ENCODE measurements around the gene CFAP299.

CFAP299 gene

GRCh38 chr4:80498725-80499124 is 163.2 kb downstream of the CFAP299 start:
- no peaks in the 10 kb centered on the region for H3K9me2 ChIP-seq (replicated peaks; ENCODE audit: insufficient read depth, low read length)
- H3K4me1 ChIP-seq (ENCODE audit: low read length): no peaks in the 10 kb centered on the region
- no peak overlapping the region for H3K27ac ChIP-seq (ENCODE audit: low read length)
- H3K4me3 ChIP-seq (ENCODE audit: low read length): no peak overlapping the region
- no peaks in the 10 kb centered on the region for H4K20me1 ChIP-seq (ENCODE audit: insufficient read depth, low read length)
- H3K27me3 ChIP-seq (replicated peaks; ENCODE audit: insufficient read depth, low read length): no peaks in the 10 kb centered on the region
- H3K9ac ChIP-seq (ENCODE audit: low read length): no peak overlapping the region
- no peaks in the 10 kb centered on the region for H3F3A ChIP-seq (ENCODE audit: insufficient read depth, low read length)
- no peaks in the 10 kb centered on the region for H3K9me3 ChIP-seq (replicated peaks; ENCODE audit: insufficient read depth, low read length)
- no peaks in the 10 kb centered on the region for H3K79me2 ChIP-seq (ENCODE audit: low read length)
- DNase-seq: no peak
- no peaks in the 10 kb centered on the region for H3K36me3 ChIP-seq (replicated peaks; ENCODE audit: insufficient read depth, low read length)
- H2AFZ ChIP-seq (ENCODE audit: low read length): no peak overlapping the region
- TF ChIP-seq CTCF (IDR thresholded peaks at IDR 0.05; ENCODE audit: low read length) (no peak), EZH2 (optimal IDR thresholded peaks at IDR 0.05; ENCODE audit: low read depth, low read length) (no peak), EZH2phosphoT487 (IDR thresholded peaks at IDR 0.05; ENCODE audit: low read length) (no peak)
- no peak overlapping the region for H3K4me2 ChIP-seq (ENCODE audit: low read depth, low read length)

- no peak overlapping the region for H3K9ac ChIP-seq (ENCODE audit: low read length)
- no peaks in the 10 kb centered on the region for H3K9me3 ChIP-seq (replicated peaks; ENCODE audit: insufficient read depth, low read length)
- H3K79me2 ChIP-seq (ENCODE audit: low read length): no peaks in the 10 kb centered on the region
- H3K9me2 ChIP-seq (replicated peaks; ENCODE audit: insufficient read depth, low read length): no peaks in the 10 kb centered on the region
- TF ChIP-seq CTCF (IDR thresholded peaks at IDR 0.05; ENCODE audit: low read length) (no peak), EZH2phosphoT487 (IDR thresholded peaks at IDR 0.05; ENCODE audit: low read length) (no peak), EZH2 (optimal IDR thresholded peaks at IDR 0.05; ENCODE audit: low read depth, low read length) (no peak)
- H3K4me2 ChIP-seq (ENCODE audit: low read depth, low read length): no peak overlapping the region
- no peaks in the 10 kb centered on the region for H4K20me1 ChIP-seq (ENCODE audit: insufficient read depth, low read length)
- no peak overlapping the region for H3K27ac ChIP-seq (ENCODE audit: low read length)
- DNase-seq: no peak
- H2AFZ ChIP-seq (ENCODE audit: low read length): no peak overlapping the region
- H3K27me3 ChIP-seq (replicated peaks; ENCODE audit: insufficient read depth, low read length): no peaks in the 10 kb centered on the region
- H3K4me3 ChIP-seq (ENCODE audit: low read length): no peak overlapping the region
- H3F3A ChIP-seq (ENCODE audit: insufficient read depth, low read length): no peaks in the 10 kb centered on the region
- no peaks in the 10 kb centered on the region for H3K4me1 ChIP-seq (ENCODE audit: low read length)
- H3K36me3 ChIP-seq (replicated peaks; ENCODE audit: insufficient read depth, low read length): no peaks in the 10 kb centered on the region
Observed at GRCh38 chr4:80500613-80501012, 165.1 kb downstream of the CFAP299 start.

GRCh38 chr4:80507077-80507476 is 171.5 kb downstream of the CFAP299 start:
- Histone ChIP-seq H3K36me3 (replicated peaks; ENCODE audit: insufficient read depth, low read length) (no peaks in the 10 kb centered on the region), H2AFZ (ENCODE audit: low read length) (no peak overlapping the region), H3K9me3 (replicated peaks; ENCODE audit: insufficient read depth, low read length) (no peaks in the 10 kb centered on the region), H3K4me3 (ENCODE audit: low read length) (no peak overlapping the region), H3K9me2 (replicated peaks; ENCODE audit: insufficient read depth, low read length) (no peaks in the 10 kb centered on the region), H3K4me2 (ENCODE audit: low read depth, low read length) (no peak overlapping the region), H4K20me1 (ENCODE audit: insufficient read depth, low read length) (no peaks in the 10 kb centered on the region), H3K27ac (ENCODE audit: low read length) (no peak overlapping the region), H3K4me1 (ENCODE audit: low read length) (no peaks in the 10 kb centered on the region), H3K9ac (ENCODE audit: low read length) (no peak overlapping the region), H3K27me3 (replicated peaks; ENCODE audit: insufficient read depth, low read length) (no peaks in the 10 kb centered on the region), H3F3A (ENCODE audit: insufficient read depth, low read length) (no peaks in the 10 kb centered on the region), H3K79me2 (ENCODE audit: low read length) (no peaks in the 10 kb centered on the region)
- no peak for TF ChIP-seq EZH2 (optimal IDR thresholded peaks at IDR 0.05; ENCODE audit: low read depth, low read length)
- no peak for TF ChIP-seq CTCF (IDR thresholded peaks at IDR 0.05; ENCODE audit: low read length)
- no peak for DNase-seq

Data from MM.1S (cell line).